ENCODE measurements around the gene SLC22A24.
"Not testable (repeated sequence)": the region's sequence is repeated elsewhere in the genome, so short reads cannot be mapped to it uniquely, and the experiment has no call there.

Gene SLC22A24

GRCh38 chr11:63144121-63144520, at the start of gene SLC22A24:
Gene SLC22A24 (minus strand): TSS chr11:63144221. CDS start chr11:63143779, 442 bp downstream.
- DNase-seq, result no peak

DNA sequence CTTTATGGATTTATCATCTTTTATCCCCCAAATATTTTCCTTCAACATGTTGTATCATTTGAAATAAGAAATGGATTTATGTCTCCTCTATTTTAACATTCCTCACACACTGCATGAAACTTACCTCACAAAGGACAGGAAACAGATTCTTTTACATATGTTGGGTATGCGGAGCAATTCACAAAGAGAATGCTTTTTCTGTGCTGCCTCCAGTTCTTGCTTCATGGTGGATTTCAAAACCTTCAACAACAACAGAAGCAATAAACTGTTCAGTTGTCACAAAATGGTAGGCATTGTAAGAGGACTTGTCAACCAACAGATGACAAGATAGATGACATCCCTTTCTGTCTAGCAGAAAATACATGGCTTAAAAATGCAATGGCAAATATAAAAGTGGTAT, 36.5 kb upstream of the SLC22A24 start:
- DNase-seq, result no peak

- DNase-seq, result no peak
These were observed 35.5 kb upstream of the SLC22A24 start for GRCh38 chr11:63179432-63180041.

DNA sequence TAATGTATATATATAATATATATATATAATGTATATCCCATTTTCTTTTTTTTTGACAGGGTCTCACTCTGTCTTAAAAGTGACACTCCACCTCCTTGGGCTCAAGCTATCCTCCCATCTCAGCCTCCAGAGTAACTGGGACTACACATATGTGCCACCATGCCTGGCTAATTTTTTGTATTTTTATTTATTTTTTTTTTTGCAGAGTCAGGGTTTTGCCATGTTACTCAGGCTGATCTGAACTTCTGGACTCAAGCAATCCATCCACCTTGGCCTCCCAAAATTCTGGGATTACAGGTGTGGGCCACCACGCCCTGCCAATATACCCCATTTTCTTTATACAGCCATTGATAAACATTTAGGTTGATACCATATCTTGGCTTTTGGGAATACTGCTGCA, 33.9 kb upstream of the SLC22A24 start:
- no peak for DNase-seq

DNA sequence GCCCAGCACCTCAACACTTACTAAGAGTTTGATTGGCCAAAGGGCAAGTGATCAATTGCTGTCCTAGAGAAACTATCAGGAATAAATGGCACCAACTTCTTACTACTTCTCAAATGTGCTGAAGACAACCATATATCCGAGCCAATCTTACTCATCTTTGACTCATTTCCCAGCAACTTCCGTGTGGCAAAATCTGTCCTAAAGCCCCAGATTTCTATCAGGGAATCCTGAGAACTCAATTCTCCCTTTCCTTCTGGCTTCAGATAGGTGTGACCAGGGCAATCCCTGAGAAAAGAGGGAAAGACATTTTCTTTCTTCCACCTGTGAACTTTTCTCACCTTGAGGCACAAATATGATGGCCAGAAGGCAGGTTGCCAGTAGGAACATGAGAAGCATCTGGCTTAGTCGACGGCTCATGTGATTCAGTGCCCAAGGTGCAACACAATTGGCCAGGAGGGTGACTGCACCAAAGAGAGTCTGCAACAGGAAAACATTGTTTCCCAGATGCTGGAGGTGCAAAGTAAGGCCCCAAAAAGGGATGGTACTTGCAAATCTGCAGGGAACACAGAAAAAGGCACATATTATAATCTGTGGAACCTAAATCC, 21.8 kb upstream of the SLC22A24 start:
- no peak for DNase-seq

DNA sequence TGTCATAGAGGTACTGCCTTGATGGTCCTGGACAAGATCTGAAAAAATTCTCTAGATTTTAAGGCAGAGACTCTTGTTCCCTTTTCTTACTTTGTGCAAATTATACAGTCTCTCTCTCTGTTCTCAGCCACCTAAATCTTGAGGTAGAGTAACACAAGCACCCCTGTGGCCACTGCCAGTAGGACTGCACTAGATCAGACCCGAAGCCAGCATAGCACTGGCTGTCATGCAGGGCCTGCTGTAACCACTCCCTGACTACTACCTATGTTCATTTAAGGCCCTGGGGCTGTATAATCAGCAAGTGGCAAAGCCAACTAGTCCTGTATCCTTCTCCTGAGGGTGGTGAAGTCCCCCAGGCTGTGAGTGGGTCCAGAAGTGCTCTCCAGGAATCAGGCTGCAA, 11.8 kb upstream of the SLC22A24 start:
- no peak for DNase-seq

DNA sequence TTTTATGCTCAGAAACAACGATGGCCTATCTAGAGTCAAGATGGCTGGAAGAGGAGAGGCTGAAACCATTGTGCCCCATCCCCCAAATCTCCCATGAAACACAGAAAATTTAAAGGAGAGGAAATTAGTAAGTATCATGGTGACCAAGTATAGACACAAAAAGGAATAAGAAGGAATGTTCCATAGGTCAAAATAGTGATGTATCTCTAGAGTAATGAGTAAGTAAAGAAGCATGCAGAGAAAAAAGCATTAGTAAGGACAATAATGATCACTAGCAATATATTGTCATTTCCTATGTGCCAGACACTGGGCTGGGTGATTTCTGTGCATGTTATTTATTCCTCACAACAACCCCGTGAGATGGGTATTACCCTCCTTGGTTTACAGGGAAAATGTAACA, 2.6 kb upstream of the SLC22A24 start:
- no peak for DNase-seq

GRCh38 chr11:63142459-63142858, 1.6 kb downstream of the SLC22A24 start:
- DNase-seq, result no peak

DNA sequence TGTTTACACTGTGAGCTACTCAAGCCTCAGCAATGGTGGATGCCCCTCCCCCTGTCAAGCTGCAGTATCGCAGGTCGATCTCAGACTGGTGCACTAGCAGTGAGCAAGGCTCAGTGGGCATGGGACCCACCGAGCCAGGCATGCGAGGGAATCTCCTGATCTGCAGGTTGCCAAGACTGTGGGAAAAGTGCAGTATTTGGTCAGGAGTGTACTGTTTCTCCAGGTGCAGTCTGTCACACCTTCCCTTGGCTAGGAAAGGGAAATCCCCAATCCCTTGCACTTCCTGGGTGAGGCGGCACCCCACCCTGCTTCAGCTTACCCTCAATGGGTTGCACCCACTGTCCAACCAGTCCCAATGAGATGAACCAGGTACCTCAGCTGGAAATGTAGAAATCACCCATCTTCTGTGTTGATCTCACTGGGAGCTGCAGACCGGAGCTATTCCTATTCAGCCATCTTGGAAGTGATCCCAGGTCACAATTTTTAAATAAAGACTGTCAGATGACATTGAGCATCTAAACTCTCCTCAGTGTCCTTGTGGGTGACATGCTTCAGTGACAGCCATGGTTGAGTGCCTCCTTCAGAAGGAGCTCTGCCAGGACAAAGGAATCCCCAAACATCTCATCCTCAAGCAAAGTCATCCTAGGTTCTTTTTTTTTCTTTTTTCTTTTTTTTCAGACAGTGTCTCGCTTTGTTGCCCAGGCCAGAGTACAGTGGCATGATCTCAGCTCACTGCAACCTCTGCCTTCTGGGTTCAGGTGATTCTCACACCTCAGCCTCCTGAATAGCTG, 10.8 kb downstream of the SLC22A24 start:
- no peak for DNase-seq

- no peak for DNase-seq
These were observed 44.5 kb downstream of the SLC22A24 start for GRCh38 chr11:63099555-63099954.

- DNase-seq, result no peak
These were observed 63.3 kb downstream of the SLC22A24 start for GRCh38 chr11:63080682-63081081.

- DNase-seq, result not testable (repeated sequence)
These were observed 97.8 kb downstream of the SLC22A24 start for GRCh38 chr11:63046203-63046602.

DNA sequence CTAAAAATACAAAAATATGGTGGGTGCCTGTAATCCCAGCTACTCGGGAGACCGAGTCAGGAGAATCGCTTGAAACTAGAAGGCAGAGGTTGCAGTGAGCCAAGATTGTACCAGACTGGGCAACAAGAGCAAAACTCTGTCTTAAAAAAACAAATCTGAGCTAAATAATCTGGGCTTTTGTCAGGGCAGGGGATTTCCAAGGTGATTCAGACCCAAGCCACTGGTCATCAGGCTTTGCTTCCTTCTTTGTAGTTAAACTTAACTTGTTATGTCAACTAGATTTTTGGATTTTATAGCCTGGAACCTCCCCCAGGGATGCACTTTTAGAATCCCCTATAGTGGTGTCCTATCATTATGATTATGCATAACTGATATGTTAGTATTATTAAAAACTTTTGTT, 101.4 kb downstream of the SLC22A24 start:
- no peak for DNase-seq

DNA sequence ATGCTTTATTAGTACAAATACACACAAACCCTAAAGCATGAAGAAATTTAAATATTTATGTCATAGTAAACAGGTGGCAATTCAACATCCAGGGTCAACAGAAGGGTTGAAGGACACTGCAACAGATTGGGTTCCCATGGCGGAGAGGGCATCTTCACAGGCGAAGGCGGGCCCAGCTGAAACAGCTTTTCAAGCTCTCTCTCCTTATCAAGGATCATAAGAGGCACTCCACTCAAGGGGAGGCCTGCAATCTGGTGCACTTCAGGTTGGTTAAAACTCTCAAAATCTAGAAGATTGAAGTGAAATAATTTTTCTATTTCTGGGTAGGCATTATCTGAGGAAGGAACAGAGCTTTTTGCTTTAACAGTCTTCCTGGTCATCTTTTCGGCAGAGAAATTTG, 111.6 kb downstream of the SLC22A24 start:
- DNase-seq, result no peak
